ENCODE results near the gene SCTR.

DNA sequence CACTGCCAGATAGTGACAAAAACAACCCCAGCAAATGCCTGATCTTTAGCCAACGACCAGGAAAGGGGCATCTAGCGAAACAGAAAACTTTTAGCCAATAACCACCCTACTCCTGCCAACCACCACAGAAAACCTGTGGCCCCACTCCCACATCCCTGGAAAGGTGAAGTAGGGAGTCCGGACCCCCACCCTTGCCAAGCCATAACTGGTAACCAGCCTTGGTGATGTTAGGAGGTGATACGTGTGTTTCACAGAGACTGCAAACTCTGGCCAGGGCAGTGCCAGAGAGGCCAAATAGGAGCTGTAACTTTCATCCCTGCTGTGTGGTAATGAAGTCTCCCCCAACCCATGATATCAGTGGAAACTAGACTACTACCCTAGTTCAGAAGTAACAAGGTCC, 27.6 kb downstream of the SCTR start:
- TF ChIP-seq, protein P1, sequence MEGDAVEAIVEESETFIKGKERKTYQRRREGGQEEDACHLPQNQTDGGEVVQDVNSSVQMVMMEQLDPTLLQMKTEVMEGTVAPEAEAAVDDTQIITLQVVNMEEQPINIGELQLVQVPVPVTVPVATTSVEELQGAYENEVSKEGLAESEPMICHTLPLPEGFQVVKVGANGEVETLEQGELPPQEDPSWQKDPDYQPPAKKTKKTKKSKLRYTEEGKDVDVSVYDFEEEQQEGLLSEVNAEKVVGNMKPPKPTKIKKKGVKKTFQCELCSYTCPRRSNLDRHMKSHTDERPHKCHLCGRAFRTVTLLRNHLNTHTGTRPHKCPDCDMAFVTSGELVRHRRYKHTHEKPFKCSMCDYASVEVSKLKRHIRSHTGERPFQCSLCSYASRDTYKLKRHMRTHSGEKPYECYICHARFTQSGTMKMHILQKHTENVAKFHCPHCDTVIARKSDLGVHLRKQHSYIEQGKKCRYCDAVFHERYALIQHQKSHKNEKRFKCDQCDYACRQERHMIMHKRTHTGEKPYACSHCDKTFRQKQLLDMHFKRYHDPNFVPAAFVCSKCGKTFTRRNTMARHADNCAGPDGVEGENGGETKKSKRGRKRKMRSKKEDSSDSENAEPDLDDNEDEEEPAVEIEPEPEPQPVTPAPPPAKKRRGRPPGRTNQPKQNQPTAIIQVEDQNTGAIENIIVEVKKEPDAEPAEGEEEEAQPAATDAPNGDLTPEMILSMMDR (conservative IDR thresholded peaks at IDR 0.05 in 1 of 2, IDR thresholded peaks at IDR 0.05 in 1 of 2; ENCODE audit: extremely low read depth in 1 of 2, insufficient read depth in 1 of 2, low read depth in 1 of 2, low read length in 2 of 2), result no peak
- TF ChIP-seq EZH2 (IDR thresholded peaks at IDR 0.05; ENCODE audit: borderline replicate concordance, low read length), result no peak

Data from mammary epithelial cell (primary cell).